Measurements from ENCODE around the gene FBXO7.

FBXO7 gene

DNA sequence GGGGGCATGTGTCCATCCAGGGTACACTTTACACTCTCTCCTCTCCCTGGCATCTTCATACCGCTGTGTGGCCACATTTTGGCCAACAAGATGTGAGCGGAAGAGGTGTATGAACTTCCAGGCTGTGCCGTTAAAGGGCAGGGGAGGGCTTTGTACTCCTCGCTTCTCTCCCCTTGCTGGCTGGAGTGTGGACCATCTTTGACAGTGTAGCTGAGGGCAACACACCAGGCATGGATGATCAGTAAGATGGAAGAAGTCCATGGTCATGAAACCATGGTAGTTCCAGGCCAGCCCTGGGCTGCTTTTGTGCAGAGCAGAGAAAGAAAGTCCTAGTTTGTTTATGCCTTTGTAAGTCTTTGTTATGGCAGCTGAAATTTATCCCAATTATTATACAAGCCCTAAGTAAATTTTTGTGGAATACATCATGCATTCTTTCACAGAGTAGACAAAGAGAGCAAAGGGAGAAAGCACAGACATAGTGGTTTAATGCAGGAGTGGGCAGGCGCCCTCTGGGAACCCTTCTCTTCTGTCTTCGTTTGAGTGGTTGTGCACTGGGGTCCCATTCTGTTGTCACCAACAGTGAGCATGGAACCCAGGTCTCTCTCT, 70.4 kb downstream of the FBXO7 start:
- no peak for DNase-seq
- in situ Hi-C loops (cut with HindIII; ENCODE audit: low pct_ligation_motif_present, low pct_unique_long_range_greater_than_20kb, low sequenced_read_pairs), result no loop called here

DNA sequence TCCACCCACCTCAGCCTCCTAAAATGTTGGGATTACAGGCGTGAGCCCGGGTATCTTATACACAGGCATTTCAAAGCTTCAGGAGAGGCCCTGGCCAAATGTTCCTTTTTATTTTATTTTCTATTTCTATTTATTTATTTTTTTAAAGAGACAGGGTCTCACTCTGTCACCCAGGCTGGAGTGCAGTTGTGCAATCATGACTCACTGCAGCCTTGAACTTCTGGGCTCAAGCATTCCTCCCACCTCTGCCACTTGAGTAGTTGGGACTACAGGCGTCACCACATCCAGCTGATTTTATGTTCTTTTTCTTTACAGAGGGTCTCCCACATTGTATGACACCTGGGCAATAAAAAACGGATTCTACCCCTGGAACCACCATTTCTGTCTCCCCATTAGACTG, 71.2 kb downstream of the FBXO7 start:
- in situ Hi-C loops (cut with HindIII; ENCODE audit: low pct_ligation_motif_present, low pct_unique_long_range_greater_than_20kb, low sequenced_read_pairs), result no loop called here
- no peak for DNase-seq

- in situ Hi-C loops (cut with HindIII; ENCODE audit: low pct_ligation_motif_present, low pct_unique_long_range_greater_than_20kb, low sequenced_read_pairs), result no loop called here
- DNase-seq, result no peak
Measured at GRCh38 chr22:32546496-32546895, 71.9 kb downstream of the FBXO7 start.

GRCh38 chr22:32546935-32547334, 72.3 kb downstream of the FBXO7 start:
- DNase-seq, result no peak
- in situ Hi-C loops (cut with HindIII; ENCODE audit: low pct_ligation_motif_present, low pct_unique_long_range_greater_than_20kb, low sequenced_read_pairs), result no loop called here

DNA sequence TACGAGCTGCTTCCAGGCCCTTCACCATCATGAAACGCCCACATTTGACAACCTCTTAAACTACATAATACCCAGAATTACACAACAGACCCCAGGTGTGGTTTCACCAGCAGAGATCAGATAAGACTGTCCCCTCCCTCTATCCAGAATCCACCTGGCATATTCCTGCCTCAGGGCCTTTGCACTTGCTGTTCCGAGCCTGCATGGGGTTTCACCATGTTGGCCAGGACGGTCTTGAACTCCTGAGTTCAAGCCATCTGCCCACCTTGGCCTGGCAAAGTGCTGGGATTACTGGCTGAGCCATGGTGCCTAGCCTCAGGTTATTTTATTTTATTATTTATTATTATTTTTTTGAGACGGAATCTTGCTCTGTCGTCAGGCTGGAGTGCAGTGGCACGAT, 73.4 kb downstream of the FBXO7 start:
- no peak for DNase-seq
- in situ Hi-C loops (cut with HindIII; ENCODE audit: low pct_ligation_motif_present, low pct_unique_long_range_greater_than_20kb, low sequenced_read_pairs), result no loop called here
